Suppressor macrophage treated with lipopolysaccharide for 1 hour (primary cell): Measurements from ENCODE around the gene ATPAF1.

Experiments
- DNase-seq, 3 donors: peaks; one replicate each; pipeline ENCODE4 v3.0.0-alpha.2; 2020 to 2022

Gene ATPAF1

DNA sequence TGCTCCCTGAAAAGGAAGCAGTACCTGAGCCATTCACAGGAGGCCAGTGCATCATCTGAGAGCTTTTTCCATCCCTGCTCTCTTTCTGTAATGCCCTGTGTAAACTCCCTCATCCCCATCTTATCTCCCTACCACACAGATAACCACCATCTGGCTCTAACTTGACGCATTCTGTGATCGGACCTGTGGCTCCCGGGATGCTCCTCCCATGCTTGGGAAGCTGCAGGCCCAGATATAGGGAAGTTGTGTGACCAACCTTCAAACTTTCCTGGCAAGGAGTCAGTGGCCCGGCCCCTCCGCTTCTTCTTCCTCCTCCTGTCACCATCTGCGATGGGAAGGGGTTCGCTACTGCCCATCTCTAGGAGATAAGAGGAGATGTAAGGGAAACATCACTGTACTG lies 85.2 kb downstream of the ATPAF1 start:
- DNase-seq = peak in 2 of 3 donors; percentile 42 to 52
